GM19397 (cell line): ENCODE measurements around the gene PRRT4.
A peak's percentile ranks its signal among the peaks of the same experiment; 100 is the strongest.

Experiments
- ATAC-seq: cut with Tn5 transposase; IDR thresholded peaks from one replicate; pipeline ENCODE4 v1.9.1; 2021; ENCODE audit warnings: mild to moderate bottlenecking, moderate library complexity; ENCODE audit not compliant: unreplicated experiment

The PRRT4 gene

DNA sequence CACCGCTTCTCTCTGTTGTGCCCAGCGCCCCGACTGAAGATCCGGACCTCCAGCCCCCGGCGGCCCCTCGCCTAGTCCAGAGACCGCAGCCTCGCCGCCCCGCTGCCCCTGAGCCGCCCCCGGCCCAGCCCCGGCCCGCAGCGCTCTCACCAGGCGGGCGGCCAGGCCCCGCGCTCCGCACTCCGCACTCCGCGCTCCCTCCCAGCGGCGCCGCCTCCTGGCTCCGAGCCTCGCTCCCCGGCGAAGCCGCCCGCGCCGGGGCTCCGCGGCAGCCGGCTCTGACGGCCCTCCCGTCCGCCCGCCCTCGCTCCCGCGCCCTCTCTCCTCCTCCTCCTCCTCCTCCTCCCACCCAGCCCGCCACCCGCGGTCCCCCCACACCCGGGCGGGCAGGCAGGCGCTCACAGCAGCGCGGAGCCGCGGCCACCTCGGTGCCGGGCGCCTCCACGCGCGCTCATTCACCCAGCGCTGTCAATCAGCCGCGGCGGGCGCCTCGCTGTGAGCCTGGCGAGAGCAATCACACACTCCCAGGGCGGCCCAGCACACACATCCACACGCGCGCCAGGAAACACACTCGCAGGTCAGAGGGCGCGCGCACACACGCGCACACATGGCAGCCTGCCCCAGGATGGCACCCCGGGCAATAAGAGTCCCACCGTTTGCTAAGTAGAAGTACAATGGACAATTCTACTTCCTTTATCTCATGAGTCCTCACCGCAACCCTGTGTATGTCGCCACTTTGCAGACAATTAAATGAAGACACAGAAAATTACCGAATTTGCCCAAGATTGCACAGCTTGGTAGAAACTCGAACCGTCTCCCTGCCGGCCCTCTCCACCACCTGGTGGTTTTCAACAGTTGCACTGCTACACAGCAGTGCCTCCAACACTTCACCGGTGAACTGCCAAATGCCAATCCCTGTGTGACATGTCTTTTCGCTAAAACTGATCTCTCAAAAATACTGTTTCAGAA, at the start of gene PRRT4:
Gene PRRT4 (minus strand): TSS at position 280 of the 969 bp plus-strand sequence.
- no peak for ATAC-seq

DNA sequence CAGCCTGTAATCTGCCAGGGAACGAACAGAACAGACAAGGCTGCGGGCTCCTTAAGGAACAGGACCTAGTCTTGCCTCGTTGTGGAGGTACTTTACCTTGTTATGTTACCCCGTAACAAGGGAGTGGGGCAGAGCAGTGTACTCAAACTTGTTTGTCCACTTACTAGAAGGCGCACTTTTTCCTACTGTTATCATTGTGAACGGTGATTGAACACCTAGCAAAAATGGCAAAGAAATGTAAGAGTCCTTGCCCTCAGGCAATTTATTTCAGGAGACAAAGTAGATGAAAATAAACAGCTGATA, 48.9 kb upstream of the PRRT4 start:
- no peak for ATAC-seq

DNA sequence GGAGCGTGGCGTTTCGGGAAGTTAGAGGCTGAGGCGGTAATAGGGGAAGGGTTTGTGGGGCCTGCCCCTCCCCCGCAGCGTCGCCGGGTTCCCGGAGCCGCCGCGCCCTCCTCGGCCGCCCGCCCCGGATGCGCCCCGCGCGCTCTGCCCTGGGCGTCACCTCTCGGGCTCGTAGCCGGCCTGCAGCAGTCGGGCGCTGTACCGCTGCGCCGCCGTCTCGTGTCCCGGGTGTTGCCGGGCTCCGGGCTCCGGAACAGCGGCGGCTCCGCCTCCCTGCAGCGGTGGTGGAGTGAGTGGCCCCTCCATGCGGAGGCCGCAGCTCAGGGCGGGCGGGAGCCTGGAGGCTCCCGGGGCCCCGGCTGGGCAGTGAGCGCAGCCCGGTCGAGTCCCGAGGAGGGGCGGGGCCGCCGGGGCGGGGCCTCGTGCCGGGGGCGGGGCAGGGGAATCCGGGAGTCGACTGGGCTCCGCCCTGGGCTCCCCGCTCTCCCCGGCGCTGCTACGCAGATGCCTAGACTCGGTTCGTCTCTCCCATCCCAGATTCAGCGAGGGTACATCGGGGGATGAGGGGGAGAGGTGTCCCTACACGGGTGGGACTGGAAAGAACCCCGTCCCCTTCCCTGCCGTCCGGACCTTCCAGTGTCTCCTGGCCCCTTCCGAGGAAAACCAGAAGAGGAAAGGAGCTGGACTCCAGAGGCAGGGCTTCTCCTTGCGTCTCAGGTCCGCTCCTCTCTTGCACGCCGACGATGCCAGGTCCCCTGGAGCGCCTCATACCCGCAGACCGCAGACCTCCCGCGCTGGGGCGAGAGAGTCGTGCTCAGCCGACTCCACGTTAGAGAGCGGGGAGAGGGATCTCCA, 48.3 kb upstream of the PRRT4 start, which contains the start of gene IMPDH1:
Gene IMPDH1 (minus strand): TSS at position 387 of the 855 bp plus-strand sequence. CDS start 81 bp downstream, at position 306.
- ATAC-seq, result peak; percentile 81

DNA sequence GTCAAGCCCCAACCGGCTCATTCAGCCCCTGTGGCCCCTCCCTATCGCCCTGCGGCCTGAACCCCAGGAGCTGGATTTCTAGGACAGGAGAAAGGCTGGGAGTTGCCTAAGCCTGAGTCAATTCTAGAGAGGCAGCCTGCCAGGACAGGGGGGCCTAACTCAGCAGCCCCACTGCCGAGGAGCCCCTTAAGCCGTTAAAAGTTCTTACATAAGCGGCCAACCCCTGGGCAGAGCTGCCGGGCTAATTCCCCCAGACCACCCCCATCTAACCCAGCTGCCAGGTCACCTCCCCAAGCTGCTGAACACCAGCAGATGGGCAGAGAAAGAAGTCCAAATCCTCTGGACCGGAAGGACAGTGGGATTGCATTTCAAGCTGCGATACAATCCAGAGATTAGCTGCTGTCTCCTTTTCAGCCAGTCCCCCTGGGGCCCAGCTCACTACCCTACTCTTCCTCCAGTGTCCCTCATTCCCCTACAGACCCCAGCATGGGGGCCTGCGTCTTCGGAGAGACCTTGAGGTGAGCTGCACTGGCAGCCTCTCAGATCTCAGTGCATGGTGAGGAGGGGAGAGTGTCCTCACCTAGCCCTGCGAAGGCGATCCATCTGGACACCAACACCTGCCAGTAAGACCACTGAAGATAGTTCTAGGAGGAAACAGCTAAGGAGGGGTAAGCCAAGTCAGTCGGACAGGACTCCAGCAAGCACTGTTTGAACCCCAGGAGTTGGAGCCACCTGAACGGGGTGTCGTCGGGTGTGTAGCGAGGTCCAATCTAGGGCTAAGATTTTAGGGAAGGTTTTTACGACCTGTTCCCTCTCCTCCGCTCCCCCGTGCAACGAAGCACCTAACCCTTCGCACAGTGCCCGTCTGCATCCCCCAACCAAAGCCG, 47.5 kb upstream of the PRRT4 start:
- no peak for ATAC-seq

DNA sequence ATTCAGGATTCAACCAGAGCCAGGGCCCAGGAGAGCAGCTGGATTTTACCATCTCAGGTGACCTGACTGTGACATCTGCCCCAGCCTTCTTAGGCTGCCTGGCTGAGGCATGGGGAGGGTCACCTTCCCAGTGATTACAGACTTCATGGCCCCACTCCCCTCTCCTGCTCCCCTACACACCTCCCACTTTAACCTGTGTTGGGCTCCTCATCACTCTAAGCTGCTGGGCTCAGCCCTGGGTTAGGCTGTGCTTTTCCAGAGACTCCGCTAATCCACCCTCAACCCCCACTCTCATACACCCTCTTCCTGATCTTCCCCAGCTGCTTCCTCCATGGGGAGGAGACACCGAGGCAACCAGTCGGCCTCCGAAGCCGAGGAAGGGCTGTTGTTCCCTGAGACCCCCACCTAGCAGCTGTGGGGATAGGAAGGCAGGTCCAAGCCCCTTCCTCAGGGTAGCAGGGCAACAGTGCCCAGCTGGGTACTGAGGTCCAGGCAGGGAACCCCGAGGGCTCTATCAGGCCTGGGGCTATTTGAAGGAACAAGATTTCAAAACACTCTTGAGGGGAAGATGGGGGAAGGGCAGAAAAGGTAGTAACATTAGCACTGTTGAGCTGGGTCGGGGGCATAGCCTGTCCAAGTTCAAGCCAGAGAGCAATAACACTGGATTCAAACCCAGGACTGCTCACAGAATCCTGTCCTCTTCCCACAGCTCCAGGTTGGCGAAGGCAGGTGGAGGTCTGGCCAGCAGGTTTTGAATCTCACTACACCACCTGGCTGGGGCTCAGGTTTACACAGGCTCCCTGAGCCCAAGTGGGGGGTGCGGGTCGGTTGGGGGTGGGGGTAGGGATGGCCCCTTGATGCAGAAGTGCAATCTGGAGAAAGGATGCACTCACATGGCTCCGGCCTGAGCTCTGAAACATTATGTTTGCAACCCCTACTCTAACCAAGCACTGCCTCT, 46.5 kb upstream of the PRRT4 start:
- no peak for ATAC-seq

DNA sequence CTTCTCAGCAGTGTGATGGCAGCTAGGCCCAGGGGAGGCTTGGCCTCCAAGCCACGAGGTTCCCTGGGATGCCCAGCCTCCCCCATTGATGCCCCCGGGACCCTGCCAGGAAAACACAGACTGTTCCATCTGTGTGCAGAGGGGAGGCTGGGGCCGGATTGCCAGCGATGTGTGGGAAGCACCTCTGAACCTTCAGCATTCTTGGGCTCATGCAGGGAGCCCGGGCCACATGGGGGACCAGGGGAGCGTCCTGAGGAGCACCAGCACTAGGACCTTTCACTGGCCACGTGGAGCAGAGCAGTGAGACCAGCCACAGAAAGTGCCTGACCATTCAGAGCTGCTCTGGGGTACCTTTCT, 45.7 kb upstream of the PRRT4 start:
- ATAC-seq, result no peak

DNA sequence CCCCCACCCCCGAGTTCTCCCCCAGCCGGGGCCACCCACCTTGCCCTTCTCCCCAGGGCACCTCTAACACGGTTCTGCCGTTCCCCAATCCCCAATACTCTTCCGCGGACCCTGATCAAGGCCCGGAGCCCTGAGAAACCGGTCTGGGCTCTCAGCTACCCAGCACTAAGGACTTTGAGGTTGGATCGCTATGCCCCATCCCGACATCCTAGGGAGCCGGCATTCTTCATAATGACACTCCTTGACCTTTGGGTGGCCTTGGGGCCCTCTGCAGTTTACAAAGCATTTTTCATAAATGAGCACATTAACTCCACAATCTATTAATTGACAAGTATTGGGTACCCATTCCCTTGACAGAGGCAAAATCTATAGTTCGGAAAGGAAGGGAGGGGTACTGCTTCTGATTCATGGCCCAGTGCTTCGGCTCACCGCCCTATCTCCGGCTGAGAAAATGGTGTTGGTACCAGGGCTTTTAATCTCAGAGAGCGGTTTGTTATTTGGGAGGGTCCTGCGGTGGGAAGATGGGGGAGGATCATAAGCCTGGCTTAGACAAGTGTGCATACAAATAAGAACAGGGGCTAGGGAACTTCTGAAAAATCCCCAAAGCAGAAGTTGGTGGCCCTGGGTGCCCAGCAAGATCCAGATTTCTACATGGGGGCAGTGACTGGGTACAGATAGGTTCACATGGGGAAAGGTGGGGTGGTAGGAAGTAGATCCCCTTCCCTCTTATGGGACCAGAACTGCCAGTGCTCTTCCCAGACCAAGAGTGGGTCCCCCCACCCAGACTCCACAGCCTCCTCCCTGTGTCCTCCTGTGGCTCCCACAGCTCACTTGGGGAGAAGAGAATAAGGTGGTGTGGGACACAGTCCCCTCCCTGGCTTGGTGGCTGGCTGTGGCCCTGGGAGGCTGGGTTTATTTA, 45.1 kb upstream of the PRRT4 start:
- ATAC-seq, result no peak

DNA sequence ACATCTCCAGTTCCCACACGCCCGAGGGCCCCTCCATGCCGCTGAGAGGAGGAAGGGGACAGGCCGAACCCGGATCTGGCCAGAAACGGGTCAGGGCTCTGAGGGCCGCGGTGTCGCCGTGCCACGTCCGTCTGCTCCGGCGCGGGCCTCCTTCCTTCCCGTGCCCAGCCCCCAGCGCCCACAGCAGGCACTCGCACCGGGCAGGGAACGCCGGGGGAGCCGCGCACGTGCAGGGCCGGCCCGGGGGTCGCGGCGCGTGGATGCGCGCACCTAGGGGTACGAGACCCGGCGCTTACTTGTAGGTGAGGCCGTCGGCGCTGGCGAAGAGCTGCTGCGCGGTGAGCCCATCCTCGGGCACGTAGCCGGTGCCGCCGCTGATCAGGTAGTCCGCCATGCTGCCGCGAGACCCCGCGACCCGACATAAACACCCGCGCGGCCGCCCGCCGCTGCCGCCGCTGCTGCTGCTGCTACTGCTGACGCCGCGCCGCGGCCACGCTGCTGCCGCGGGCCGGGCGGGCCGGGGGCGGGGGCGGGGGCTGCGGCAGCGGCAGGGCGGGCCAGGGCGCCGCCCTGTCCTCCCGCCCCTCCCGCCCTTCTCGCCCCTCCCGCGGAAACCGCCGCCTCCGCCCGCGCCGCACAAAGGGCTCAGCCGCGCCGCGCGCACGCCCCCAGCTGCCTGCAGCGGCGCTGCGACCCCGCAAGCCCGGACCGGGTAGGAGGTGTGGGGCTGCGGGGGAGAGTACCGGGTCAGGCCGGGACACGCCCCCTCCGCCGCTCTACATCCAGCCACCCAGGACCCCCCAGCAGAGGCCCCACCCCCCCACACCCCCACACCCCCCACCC, 44.2 kb upstream of the PRRT4 start:
- ATAC-seq, result no peak

DNA sequence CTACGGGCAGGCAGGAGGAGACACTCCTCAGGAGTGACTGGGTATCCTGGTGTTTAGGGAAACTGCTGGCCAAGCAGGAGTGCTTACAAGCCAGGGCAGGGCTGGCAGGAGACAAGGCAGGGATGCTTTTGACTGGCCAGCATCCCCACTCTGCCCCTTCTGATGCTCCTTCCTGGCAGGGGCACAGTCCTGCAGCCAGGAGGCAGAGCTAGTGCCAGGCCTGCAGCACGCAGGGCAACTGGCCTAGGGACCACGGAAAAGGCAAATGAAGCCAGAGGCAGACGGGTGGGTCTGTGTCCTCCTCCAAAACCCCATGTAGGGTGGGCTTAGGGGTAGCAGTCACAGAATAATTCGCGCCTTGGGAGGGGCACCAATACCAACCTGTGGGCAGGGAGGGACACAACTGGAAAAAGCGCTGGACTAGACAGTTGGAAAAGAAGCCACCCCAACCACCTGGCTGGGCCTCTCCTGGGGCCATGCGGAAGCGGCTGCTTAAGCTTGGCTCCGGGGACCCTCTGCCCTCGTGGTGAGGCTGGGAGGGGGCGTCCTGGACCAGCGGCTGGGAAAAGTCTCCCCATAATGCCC, 43.5 kb upstream of the PRRT4 start:
- ATAC-seq, result no peak

DNA sequence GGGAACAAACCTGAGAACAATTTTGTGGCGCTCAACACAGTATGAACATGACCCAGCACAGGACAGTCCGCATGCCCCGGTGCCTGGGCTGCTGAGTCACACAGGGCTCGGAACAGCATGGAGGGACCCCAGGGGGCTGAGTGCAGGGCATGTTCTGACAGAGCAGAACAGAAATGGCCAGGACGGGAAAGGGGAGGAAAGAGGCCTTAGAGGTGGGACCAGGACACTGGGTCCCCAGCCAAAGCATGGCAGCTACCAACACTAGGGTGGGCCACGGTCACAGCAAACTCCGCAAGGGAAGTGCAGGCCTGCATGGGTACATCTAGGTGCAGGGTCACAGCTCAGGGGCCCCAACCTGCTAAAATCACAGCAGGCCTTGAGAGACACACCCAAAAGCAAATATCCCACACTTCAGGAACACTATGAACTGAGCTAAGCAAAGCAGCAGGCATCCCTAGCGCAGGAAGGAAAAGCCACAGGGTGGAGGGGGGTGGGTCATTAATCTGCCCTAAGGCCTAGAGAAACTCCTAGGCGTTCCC, 42.7 kb upstream of the PRRT4 start:
- no peak for ATAC-seq

DNA sequence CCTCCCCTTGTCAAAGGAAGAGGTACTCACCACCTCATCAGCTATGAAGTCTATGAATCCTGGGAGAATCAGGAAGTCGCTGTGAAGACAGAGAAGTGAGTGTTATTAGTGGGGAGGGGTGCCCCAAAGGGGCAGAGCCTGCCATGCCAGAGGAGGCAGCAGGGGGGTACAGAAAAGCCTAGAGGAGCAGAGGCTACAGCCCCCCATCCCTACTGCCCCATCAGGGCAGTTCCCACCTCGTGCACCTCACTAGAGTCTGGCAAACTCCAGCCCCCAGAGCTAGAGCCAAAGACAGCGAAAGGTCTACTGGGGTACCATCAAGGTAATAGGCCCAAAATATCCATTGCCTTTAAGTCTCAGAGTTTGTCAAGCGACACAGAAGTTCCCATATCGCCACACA, 42.2 kb upstream of the PRRT4 start:
- ATAC-seq, result no peak

DNA sequence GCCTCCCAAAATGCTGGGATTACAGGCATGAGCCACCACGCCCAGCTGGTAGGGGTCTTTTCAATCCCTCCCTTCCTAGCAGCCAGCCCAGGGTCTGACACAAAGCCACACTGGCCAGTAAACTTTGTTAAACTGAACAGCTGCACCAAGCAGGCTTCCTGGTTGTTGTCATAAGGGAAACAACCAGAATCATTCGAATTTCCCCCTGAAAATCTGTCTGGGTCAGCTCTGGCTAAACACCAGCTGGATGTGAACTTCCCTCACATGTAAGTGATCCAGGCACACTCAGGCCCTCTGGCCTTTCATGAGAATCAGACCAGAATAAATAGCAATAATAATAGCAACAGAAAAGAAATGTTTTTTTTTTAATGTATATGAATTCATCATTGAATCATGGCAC, 40.9 kb upstream of the PRRT4 start:
- no peak for ATAC-seq

DNA sequence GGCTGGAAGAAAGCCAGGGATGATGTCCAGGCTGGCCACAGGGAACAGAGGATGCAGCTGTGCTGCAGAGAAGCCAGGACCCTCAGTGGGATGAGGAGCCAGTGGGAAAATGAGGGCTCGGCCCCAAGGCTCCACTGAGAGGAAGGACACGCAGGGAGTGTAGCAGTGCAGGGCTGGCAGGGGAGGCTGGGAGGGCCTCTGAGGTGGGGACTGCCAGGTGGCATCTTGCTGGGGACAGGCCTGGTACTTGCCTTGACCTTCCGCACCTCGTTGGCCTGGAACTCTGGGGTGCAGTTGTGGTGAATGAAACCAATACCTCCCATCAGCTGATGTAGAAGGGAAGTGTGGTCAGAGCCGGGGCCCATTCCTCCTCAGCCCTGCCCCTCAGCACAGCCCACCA, 39.1 kb upstream of the PRRT4 start:
- no peak for ATAC-seq

DNA sequence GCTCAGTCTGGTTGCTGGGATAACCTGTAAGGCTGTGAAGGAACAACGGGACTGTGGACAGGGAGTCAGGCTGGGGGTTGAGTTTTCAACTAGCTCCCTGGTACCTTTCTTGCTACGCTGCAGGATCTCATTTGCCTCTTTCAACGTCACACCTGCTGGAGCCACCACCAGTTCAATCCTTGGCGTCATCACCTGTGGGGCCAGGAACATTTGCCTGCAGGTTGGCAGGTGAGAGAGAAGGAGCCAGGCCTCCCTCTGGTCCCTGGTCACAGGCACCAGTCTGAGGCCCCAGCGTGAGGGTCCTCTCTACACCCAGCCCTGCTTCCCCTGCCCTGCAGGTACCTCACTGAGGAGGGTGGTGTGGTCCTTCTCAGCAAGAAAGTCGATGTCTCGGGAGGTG, 38.5 kb upstream of the PRRT4 start:
- no peak for ATAC-seq

DNA sequence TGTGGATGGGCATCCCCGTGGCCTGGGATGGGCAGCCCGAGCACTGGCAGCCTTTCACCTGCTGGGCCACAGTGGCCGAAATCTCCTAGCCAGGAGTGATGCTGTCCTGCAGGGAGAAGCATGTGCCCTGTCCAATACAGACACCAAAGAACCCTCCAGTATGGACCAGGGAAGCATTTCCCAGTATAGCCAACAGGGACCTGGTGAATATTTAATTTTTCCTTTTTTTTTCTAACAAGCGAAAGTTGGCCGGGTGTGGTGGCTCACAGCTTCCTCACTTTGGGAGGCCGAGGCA, 37.3 kb upstream of the PRRT4 start:
- no peak for ATAC-seq

DNA sequence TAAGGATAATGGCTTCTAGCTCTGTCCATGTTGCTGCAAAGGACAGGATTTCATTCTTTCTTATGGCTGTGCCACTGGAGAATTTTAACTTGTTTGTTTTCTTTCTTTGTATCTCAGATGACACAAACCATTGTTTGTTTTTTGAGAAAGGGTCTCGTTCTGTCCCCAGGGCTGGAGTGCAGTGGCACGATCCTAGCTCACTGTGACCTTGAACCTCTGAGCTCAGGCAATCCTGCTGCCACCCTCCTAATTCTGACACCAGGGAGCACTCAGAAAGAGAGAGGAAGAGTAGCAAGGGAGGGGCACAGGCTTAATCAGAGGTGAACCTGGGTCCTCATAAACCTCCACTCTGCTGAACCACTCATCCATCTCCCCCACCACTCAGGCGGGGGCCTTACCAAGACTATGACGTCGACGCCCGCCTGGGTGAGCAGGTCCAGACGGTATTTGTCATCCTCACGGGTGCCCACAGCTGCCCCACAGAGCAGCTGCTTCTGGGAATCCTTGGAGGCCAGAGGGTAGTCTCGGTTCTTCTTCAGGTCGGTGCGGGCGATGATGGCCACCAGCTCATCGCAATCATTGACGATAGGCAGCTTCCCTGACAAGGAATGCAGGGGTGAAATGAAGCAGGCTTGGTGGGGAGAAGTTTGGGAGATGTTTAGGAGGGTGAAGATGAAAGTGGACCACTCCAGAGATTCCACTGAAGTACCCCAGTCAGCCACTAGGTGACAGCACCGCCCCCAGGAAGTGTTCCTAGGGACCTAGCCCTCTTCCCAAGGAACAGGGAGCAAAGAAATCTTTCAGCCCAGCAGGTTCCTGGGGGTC, 36.7 kb upstream of the PRRT4 start:
- no peak for ATAC-seq

DNA sequence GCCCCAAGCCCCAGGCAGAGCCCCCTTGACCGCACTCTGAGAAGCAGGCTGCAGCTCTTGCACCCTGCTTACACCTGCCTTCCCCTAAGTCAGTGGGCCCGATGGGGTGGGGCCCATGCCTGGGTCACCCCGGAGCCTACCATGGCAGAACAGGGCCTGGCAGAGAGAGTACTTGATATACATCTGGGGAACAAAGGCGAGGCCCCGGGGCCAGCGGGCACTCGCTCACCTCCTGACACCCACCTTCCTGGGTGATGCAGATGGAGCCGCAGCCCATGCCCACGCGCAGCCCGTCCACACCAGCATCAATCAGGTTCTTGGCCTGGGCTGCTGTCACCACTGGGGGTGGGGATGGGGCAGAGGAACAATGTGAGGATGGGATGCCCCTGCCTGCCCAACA, 34.9 kb upstream of the PRRT4 start:
- no peak for ATAC-seq
